Stimulated activated CD8-positive, alpha-beta memory T cell treated with anti-CD3 and anti-CD28 coated beads, Interleukin-15, amount 100 ng/mL, for 4 hours (primary cell): ENCODE data around the gene UBN1.

Source experiments
- DNase-seq, 2 donors: peaks; one replicate each; pipeline ENCODE4 v3.0.0-alpha.2; 2020; ENCODE audit warnings: low read depth in 2 of 2

The UBN1 gene

GRCh38 chr16:4825196-4825595, 22.1 kb upstream of the UBN1 start:
- DNase-seq, result no peak

GRCh38 chr16:4826526-4826925, 20.8 kb upstream of the UBN1 start:
- DNase-seq, result no peak

DNA sequence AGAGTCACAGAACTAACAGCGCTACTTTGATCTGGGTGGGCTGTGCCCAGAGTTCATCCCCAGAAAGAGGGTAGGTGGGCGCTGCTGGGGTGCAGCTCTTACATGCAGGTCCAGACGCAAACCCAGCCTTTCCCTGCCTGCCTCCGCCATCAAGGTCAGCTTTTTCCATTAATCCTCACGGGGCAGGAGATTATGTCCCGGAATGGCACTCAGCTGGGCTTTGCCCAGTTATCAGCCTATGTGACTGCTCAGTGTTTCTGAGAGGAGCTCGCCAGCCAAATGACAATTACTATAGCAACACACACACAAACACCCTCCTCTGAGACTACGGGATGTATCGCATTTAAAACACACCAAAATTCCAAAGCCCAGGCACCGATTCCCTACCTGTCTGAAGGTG, 20.3 kb upstream of the UBN1 start:
- no peak for DNase-seq

GRCh38 chr16:4828567-4829321, 18.5 kb upstream of the UBN1 start:
- DNase-seq, result no peak

DNA sequence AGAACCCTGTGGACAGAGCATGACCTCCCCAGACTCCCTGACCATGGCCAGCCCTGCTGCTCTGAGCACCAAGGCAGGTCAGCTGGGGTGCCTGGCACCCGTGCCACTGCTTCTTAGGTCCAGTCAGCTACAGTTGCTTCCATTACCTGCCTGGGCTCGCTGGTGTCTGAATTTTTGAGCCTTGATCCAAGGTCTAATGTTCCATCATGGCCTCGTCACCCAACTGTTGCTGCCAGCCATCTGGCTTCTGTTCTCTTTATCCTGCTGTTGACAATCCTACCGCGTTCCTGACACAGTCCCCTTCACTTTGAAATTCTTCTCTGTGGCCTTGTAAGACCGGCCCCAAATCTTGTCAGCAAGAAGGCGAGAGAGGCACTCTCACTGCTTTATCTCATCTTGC, 16.9 kb upstream of the UBN1 start:
- no peak for DNase-seq

- DNase-seq, result no peak
Observed at GRCh38 chr16:4831616-4832015, 15.7 kb upstream of the UBN1 start.

DNA sequence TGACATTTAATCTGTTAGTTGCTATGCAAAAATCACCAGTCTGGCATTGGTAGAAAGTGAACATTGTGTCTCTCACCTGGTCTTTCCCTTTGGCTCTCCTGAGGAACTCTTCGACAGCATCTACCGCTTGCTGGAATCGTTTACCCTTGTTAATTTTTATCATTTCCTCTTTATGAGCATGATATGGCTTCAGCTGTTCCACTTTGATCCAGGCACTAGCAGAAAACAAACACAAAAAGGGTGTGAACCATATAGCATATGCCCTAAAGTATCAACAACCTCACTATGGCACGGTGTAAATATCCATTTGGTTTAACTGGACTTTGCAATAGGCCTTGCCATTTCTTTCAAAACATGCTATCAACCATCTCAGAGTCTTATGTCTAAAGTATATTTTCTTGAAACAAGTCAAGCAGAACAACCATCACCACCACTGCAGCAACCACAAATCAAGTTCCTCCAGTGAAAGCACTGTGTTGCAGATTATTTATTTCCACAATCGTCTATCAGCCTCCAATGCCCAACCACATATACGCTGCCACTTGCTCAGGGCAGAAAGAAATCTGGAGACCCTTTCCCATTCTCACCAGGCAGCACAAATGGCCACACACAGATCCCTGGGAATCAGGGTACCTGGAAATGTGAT, 14.5 kb upstream of the UBN1 start:
- DNase-seq, result no peak

DNA sequence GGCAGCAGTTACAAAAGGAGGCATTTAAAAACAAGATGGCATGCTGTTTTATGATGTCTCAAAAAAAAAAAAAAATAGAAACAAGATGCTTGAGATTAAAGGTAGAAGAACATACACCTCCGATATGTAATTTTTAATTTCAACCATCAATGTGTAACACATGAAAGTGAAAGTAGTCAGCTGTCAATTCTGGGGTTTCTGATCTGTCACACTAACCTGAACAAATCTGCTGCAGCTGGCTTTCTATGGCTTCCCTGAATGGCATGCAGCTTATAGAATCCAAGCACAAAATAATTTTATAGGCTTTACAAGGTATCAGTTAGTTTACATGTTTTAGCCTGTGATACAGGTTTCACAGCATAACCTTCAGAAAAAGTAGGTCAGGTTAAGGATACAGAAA, 13.7 kb upstream of the UBN1 start:
- DNase-seq, result no peak

- DNase-seq, result no peak
Observed at GRCh38 chr16:4836727-4837126, 10.6 kb upstream of the UBN1 start.

DNA sequence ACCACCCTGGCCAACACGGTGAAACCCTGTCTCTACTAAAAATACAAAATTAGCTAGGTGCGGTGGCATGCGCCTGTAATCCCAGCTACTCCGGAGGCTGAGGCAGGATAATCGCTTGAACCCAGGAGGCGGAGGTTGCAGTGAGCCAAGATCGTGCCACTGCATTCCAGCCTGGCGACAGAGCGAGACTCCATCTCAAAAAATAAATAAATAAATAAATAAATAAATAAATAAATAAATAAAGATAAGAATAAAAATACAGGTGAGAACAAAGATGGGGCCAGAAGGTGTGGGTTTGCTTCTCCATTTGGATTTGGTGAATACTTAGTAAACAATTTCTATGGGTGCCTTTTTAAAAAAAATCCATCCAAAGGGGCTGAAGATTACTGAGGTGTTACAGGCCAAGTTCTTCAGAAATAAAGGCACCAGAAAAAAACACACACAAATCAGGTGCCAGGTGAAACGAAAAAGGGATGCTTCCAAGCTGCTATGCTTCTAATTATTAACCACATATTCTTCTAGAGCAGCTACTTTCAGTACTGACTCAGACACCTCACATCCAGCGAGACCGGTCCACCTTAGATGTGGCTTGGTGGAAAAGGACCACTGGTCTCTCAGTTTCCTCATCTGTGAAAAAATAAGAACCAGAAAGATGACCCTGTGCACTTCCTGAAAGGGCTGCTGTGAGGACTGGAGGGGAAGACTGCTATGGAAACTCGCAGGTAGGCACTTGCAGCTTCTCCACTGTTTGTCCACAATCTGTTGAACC, 9.4 kb upstream of the UBN1 start:
- no peak for DNase-seq

- DNase-seq, result no peak
Observed at GRCh38 chr16:4839942-4840341, 7.3 kb upstream of the UBN1 start.

GRCh38 chr16:4840984-4841383, 6.3 kb upstream of the UBN1 start:
- no peak for DNase-seq

GRCh38 chr16:4846503-4846900, 779 bp upstream of the UBN1 start:
- DNase-seq, result peak in 1 of 2 donors; percentile 2

DNA sequence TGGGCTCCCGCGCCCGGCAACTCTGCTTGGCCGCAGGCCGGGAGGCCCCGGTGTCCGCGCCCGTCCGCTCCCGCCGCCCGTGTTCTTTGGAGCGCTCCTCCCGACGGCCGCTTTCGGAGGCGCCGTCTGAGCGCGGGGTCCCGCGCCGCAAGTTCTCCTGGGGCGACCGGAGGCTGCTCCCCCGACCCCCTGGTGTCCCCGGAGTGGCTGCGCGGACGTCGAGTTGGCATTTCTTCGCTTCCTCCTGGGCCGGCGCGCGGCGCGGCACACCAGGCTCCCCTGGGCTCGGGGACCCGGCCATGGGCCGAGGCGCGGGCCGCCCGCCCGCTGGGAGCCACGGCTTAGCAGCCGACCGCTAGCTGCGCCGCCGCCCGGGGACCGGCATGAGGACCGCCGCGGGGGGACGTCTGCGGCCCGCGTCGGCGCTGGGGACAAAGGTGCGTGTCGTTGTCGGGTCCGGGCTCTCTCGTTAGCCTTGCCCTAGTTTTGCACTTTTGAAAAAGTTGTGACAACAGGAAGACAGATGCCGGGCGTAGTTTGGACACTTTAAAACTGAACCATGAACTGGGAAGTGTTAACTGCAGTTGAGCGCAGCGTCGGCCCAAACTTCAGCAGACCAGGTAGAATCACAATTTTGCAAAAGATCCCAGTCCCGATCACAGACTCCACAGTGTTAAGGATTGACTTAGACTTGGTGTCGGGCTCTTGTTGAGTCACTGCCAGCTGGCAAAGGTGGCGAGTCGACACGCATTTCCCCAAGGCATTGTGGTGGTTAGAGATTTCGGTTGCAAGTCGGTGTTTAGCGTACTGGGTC, 700 bp downstream of the UBN1 start:
- DNase-seq, result peak in 1 of 2 donors; percentile 10

DNA sequence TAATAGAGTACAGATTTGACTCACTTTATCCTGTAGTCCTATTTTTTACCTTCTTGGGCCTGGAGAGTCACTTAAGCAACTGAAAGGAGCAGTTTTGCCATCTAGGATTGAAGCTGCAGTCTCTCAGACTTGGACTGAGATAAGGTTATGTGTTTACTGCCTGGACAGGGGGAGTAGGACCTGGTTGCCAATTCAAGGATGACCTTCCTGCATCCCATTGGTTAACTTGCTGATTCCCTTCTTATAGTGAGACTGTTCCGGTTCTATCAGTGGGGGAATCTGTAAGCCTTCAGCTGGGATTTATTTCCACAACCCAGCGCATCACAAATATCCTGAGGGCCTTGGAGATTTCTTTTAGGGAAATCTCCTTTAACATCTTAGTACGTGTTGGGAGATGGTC, 2.9 kb downstream of the UBN1 start:
- no peak for DNase-seq

DNA sequence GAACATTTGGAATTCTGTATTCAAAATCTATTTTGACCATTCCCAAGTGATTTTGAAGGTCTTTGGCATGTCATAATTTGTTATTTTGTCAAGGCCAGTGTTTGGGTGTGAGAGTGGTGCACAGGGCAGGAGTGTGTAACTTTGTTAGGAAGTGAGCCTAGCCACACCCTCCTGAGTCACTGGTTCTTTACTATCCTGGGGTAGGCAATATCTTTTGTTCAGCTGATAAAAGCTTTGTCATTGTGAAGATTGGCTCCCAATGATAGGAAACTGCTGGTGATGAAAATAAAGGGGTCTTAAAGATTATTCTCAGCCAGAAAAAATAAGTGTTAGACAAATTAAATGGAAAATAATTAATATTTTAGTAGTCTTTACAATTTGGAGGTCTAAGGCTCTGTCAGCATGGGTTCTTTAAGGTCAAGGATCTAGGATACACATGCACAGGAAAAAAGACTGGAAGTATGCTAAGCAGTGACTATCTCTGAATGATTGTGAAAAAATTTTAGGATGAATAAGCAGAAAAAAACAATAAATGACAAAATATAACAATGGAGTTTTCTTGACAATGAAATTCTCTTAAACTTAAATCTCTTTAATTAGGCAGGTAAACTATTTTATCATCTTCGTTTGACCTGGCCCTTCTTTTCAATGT, 5.1 kb downstream of the UBN1 start:
- no peak for DNase-seq

DNA sequence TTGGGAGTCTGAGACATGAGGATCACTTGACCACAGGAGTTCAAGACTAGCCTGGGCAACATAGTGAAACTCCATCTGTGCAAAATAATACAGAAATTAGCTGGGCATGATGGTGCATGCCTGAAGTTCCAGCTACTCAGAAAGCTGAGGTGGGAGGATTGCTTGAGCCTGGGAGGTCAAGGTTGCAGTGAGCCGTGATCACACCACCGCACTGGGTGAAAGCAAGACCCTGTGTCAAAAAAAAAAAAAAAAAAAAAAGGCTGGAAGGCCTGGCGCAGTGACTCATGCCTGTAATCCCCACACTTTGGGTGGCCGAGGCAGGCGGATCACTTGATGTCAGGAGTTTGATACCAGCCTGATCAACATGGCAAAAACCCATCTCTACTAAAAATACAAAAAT, 8.1 kb downstream of the UBN1 start:
- no peak for DNase-seq

- DNase-seq, result no peak
Observed at GRCh38 chr16:4855804-4856203, 8.5 kb downstream of the UBN1 start.

DNA sequence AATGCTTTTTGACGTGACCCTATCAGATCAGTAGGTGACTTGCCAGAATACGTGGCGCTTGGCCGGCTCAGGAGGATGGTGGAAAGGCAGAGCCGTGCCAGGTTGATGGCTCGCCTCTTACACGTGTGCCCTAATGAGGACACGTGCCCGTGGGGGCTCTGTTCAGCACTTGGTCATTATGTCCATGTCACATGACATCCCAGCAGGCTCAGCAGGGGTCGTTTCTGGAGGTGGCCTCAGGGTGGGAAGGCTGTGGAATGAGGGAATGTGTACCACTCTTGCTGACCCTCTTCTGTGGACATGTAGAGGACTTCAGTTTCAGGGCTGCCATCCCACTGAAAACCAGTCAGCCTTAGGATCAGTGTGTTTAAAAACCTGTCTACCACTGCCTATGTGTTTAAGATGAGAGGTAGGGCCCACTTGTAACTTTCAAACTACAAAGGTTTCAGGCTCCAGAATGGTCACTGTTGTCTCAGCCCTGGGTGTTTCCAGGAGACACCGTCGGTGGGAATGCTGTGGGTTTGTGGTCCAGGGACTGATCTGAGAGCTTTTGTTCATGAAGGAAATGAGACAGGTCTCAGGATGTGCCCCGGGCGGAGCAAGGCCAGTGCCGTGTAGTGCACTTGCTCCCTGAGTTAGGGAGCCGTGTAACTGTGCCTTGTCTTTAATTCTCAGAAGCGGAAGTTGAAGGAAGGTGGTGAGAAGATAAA, 12.1 kb downstream of the UBN1 start:
- DNase-seq, result no peak

GRCh38 chr16:4859900-4860255, 12.6 kb downstream of the UBN1 start:
- no peak for DNase-seq

GRCh38 chr16:4860727-4861342, 13.6 kb downstream of the UBN1 start:
- DNase-seq, result no peak
